Measurements from ENCODE around the gene NELFA.

Gene NELFA

DNA sequence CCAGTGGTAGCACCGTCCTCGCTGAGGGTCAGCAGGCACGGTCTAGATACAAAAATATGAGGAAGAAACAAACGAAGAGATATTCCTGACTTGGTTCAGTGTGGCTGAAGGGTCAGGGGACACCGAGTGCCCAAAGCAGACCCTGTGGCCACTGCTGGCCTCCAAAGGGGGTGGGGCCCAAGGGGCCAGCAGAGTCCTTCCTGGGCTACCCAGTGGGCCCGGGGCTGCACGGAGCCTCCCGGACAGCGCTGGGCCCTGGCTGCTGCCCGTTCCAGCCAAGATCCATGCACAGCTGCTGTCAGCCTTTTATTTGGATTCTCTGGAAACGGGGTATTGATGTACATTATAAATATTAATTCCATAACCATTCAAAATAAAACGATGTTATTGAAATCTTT is 20.4 kb downstream of the NELFA start (continued):
- TF ChIP-seq PPARA (CRISPR knock-in tag; IDR thresholded peaks at IDR 0.05; ENCODE audit: borderline replicate concordance), result no peak

DNA sequence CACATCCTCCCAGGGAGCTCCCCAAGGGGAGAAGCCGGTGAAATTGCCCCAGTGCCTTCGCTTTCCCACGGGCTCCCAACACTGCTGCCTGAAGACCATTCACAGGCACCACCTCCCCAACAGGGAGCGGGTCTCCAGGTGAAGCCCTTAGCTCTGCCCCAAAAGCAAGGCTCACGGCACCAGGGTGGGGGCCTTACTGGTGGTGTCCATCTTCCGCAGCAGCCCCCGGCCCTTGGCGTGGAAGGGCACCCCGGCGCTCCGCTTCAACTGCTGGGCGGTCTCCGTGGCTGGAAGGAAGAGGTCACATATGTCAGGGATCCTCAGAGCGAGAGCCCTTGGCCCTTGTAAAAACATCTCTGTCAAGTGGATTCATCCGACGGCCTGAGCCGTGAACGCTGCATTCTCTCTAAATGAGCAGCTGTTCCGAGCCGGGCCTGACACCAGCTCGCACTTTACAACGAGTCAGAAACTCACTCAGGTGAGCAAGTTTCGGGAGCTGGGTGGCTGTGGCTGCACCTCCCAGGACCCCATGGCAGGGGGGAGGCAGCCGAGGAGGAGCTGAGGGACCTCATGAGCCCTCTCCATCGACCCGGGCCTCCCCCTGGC is 20.9 kb downstream of the NELFA start:
- no peak for ATAC-seq
- TF ChIP-seq ZC3H10 (CRISPR knock-in tag; IDR thresholded peaks at IDR 0.05) (no peak), ZNF8 (CRISPR knock-in tag; IDR thresholded peaks at IDR 0.05) (no peak)
- TF ChIP-seq, protein P1, sequence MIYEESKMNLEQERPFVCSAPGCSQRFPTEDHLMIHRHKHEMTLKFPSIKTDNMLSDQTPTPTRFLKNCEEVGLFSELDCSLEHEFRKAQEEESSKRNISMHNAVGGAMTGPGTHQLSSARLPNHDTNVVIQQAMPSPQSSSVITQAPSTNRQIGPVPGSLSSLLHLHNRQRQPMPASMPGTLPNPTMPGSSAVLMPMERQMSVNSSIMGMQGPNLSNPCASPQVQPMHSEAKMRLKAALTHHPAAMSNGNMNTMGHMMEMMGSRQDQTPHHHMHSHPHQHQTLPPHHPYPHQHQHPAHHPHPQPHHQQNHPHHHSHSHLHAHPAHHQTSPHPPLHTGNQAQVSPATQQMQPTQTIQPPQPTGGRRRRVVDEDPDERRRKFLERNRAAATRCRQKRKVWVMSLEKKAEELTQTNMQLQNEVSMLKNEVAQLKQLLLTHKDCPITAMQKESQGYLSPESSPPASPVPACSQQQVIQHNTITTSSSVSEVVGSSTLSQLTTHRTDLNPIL (CRISPR knock-in tag; IDR thresholded peaks at IDR 0.05; ENCODE audit: low read depth), result no peak
- TF ChIP-seq, protein P2, sequence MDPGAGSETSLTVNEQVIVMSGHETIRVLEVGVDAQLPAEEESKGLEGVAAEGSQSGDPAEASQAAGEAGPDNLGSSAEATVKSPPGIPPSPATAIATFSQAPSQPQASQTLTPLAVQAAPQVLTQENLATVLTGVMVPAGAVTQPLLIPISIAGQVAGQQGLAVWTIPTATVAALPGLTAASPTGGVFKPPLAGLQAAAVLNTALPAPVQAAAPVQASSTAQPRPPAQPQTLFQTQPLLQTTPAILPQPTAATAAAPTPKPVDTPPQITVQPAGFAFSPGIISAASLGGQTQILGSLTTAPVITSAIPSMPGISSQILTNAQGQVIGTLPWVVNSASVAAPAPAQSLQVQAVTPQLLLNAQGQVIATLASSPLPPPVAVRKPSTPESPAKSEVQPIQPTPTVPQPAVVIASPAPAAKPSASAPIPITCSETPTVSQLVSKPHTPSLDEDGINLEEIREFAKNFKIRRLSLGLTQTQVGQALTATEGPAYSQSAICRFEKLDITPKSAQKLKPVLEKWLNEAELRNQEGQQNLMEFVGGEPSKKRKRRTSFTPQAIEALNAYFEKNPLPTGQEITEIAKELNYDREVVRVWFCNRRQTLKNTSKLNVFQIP (CRISPR knock-in tag; IDR thresholded peaks at IDR 0.05; ENCODE audit: borderline replicate concordance, low read depth), result no peak

DNA sequence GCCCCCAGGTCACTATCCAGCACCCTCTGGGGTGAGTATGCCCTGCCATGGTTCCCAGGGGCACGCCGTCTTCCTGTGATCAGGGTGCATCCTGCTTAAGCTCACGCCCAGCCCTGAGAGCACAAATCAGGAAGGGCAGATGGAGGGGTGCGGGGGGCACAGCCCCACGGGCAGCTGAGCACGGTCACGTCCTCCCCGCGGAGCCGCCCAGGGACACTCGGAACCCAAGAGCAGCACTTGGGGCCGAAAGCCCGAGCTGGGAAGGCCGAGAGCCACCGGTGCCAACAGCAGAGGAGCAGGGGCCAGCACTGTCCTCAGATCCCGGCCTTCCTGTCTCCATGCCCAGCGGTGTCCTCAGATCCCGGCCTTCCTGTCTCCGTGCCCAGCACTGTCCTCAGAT is 21.5 kb downstream of the NELFA start:
- no peak for TF ChIP-seq ESRRG (CRISPR knock-in tag; IDR thresholded peaks at IDR 0.05)
- TF ChIP-seq, protein P3, sequence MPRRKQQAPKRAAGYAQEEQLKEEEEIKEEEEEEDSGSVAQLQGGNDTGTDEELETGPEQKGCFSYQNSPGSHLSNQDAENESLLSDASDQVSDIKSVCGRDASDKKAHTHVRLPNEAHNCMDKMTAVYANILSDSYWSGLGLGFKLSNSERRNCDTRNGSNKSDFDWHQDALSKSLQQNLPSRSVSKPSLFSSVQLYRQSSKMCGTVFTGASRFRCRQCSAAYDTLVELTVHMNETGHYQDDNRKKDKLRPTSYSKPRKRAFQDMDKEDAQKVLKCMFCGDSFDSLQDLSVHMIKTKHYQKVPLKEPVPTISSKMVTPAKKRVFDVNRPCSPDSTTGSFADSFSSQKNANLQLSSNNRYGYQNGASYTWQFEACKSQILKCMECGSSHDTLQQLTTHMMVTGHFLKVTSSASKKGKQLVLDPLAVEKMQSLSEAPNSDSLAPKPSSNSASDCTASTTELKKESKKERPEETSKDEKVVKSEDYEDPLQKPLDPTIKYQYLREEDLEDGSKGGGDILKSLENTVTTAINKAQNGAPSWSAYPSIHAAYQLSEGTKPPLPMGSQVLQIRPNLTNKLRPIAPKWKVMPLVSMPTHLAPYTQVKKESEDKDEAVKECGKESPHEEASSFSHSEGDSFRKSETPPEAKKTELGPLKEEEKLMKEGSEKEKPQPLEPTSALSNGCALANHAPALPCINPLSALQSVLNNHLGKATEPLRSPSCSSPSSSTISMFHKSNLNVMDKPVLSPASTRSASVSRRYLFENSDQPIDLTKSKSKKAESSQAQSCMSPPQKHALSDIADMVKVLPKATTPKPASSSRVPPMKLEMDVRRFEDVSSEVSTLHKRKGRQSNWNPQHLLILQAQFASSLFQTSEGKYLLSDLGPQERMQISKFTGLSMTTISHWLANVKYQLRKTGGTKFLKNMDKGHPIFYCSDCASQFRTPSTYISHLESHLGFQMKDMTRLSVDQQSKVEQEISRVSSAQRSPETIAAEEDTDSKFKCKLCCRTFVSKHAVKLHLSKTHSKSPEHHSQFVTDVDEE (CRISPR knock-in tag; IDR thresholded peaks at IDR 0.05), result no peak
- TF ChIP-seq PPARA (CRISPR knock-in tag; IDR thresholded peaks at IDR 0.05; ENCODE audit: borderline replicate concordance), result no peak
- no peak for TF ChIP-seq TOX (CRISPR knock-in tag; IDR thresholded peaks at IDR 0.05; ENCODE audit: borderline replicate concordance)
- TF ChIP-seq CSDC2 (CRISPR knock-in tag; IDR thresholded peaks at IDR 0.05), result no peak
- TF ChIP-seq, protein P4, sequence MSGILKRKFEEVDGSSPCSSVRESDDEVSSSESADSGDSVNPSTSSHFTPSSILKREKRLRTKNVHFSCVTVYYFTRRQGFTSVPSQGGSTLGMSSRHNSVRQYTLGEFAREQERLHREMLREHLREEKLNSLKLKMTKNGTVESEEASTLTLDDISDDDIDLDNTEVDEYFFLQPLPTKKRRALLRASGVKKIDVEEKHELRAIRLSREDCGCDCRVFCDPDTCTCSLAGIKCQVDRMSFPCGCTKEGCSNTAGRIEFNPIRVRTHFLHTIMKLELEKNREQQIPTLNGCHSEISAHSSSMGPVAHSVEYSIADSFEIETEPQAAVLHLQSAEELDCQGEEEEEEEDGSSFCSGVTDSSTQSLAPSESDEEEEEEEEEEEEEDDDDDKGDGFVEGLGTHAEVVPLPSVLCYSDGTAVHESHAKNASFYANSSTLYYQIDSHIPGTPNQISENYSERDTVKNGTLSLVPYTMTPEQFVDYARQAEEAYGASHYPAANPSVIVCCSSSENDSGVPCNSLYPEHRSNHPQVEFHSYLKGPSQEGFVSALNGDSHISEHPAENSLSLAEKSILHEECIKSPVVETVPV (CRISPR knock-in tag; IDR thresholded peaks at IDR 0.05), result no peak
- no peak for TF ChIP-seq ZNF70 (CRISPR knock-in tag; IDR thresholded peaks at IDR 0.05)
- no peak for TF ChIP-seq ZNF8 (CRISPR knock-in tag; IDR thresholded peaks at IDR 0.05)
- no peak for TF ChIP-seq RARB (CRISPR knock-in tag; IDR thresholded peaks at IDR 0.05)
- no peak for TF ChIP-seq TCF4 (CRISPR knock-in tag; IDR thresholded peaks at IDR 0.05; ENCODE audit: borderline replicate concordance)
- no peak for TF ChIP-seq ZFP30 (CRISPR knock-in tag; IDR thresholded peaks at IDR 0.05)
- no peak for TF ChIP-seq GLIS3 (CRISPR knock-in tag; IDR thresholded peaks at IDR 0.05)
- no peak for TF ChIP-seq BACH2 (CRISPR knock-in tag; IDR thresholded peaks at IDR 0.05; ENCODE audit: borderline replicate concordance)
- TF ChIP-seq ZFP3 (CRISPR knock-in tag; IDR thresholded peaks at IDR 0.05), result no peak
- no peak for TF ChIP-seq ISL1 (CRISPR knock-in tag; IDR thresholded peaks at IDR 0.05)
- TF ChIP-seq OSR1 (CRISPR knock-in tag; IDR thresholded peaks at IDR 0.05), result no peak
- ATAC-seq, result no peak

DNA sequence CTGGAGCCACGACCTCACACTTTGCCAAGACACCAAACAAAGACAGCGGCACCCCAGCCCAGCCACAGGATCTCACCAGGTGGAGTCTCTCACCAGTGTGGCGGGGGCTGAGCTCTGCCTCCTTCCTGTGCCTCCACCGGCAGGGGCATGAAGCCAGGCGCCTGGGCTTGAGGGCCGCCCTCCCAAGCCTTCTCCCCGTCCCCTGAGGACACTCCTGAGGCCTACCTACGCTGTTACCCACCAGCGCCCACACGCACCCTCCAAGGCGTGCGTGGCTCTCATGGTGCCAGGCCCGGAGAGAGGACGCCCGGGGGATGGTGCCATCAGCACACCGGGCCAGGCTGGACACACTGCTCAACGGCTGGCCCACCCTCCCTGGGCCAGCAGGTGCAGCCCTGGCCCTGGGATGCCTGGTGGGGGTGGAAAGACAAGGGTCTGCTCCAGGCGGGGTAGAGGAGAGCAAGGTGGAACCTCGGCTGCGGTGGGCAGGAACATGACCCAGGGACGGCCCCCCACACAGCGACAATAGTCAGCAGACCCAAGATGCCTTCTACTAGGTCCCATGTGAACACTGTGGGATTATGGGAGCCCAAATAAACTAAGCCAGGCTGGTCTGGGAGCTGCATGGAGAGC is 22.1 kb downstream of the NELFA start:
- ATAC-seq, result no peak
- TF ChIP-seq GLIS3 (CRISPR knock-in tag; IDR thresholded peaks at IDR 0.05) (no peak), ISL1 (CRISPR knock-in tag; IDR thresholded peaks at IDR 0.05) (no peak), ARNTL (CRISPR knock-in tag; IDR thresholded peaks at IDR 0.05; ENCODE audit: borderline replicate concordance, low read depth) (no peak), ZNF70 (CRISPR knock-in tag; IDR thresholded peaks at IDR 0.05) (no peak), BACH2 (CRISPR knock-in tag; IDR thresholded peaks at IDR 0.05; ENCODE audit: borderline replicate concordance) (no peak), TCF4 (CRISPR knock-in tag; IDR thresholded peaks at IDR 0.05; ENCODE audit: borderline replicate concordance) (no peak), SNAI2 (CRISPR knock-in tag; IDR thresholded peaks at IDR 0.05) (no peak), ESRRG (CRISPR knock-in tag; IDR thresholded peaks at IDR 0.05) (no peak), ZC3H10 (CRISPR knock-in tag; IDR thresholded peaks at IDR 0.05) (no peak)
- TF ChIP-seq, protein P3 (CRISPR knock-in tag; IDR thresholded peaks at IDR 0.05), result no peak
- TF ChIP-seq, protein P2 (CRISPR knock-in tag; IDR thresholded peaks at IDR 0.05; ENCODE audit: borderline replicate concordance, low read depth), result no peak
- TF ChIP-seq, protein P1 (CRISPR knock-in tag; IDR thresholded peaks at IDR 0.05; ENCODE audit: low read depth), result no peak
